Stimulated activated CD4-positive, alpha-beta T cell treated with anti-CD3 and anti-CD28 coated beads, Interleukin-2, amount 100 ng/mL, for 48 hours (primary cell): Measurements from ENCODE around the gene ITGAV.

Source experiments
- DNase-seq, 2 donors: peaks; one replicate each; pipeline ENCODE4 v3.0.0-alpha.2; 2020

ITGAV gene

DNA sequence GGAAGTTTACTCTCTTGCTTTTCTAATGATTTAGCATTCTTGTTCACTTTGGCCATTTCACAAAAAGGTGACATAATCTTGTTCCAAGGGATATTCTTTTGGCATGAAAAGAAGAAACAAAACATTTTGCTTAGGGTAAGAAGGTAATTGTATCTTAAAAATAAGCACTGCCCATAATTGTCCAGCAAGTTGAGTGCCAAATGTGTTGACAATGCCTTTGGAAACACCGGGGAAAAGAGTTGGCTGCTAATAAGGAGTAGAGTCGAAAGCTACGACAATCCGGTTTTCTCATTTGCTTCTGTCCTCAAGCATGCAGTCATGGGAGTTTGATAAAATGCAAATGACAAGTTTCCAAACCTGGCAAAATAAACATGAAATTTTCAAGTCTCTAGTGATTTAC is 27.3 kb downstream of the ITGAV start:
- no peak for DNase-seq

DNA sequence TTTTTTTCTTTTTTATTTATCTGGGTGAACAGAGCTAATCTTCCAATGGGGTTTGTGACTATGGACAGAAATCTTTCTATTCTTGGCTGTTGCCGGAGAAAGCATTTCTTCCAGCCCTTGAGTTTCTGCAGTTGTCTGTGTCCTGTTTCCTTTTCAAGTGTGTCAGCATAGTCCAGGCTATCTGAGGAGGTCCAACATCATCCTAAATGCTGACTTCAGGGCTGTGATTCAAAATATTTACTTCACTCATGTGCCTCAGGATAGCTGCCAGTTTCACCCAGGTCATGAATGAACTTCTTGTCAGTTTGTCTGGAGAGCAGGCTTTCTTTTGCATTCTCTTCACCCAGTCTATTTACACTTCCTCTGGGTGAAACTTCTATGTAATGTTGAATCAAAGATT is 27.9 kb downstream of the ITGAV start:
- DNase-seq = no peak

DNA sequence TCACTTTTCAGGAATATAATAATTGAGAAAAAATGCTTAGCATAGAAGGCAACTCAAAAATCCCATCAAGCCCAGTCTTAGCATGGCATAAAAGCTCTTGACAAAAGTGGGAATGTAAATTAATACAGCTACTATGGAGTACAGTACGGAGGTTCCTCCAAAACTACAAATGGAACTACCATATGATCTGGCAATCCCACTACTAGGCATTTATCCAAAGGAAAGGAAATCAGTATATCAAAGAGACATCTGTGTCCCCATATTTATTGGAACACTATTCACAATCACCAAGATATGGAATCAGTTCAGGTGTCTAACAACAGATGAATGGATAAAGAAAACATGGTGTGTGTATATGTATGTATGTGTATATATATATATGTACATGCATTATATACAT is 28.8 kb downstream of the ITGAV start:
- DNase-seq = no peak

DNA sequence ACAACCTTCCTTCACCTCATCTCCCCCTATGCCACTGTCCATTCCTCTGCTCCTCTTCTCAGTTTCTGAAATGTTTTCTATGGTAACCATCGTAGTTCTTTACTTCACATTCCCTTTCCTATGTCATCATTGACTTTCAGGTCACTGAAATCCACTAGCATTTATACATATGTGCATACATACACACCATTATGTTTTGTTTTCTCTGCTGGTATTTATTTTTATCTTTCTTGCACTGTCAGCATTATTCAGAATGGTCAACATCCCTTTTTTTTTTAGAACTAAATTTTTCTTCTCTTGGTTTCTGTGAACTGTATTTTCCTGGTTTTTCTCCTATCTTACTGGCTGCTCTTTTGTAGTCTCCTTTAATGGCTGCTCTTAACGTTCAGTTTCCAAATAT is 33.2 kb downstream of the ITGAV start:
- no peak for DNase-seq

DNA sequence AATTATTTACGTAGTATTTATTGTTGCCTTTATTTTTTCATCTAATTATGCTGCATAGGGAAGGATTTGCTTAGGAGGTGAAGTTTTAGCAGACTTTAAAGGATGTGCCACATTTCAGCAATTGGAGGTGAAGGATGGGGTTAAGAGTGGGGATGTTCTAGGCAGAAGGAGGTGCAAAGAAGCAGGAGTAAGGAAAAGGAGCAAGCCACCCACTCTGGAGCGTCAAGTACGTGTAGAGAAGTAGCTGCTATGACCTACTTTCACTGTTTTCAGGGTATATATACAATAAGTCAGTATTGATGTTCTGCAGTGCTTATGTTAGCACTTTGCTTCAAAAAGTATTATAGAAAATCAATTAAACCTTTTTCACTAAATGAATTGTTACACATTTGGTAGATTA is 34.4 kb downstream of the ITGAV start:
- no peak for DNase-seq

DNA sequence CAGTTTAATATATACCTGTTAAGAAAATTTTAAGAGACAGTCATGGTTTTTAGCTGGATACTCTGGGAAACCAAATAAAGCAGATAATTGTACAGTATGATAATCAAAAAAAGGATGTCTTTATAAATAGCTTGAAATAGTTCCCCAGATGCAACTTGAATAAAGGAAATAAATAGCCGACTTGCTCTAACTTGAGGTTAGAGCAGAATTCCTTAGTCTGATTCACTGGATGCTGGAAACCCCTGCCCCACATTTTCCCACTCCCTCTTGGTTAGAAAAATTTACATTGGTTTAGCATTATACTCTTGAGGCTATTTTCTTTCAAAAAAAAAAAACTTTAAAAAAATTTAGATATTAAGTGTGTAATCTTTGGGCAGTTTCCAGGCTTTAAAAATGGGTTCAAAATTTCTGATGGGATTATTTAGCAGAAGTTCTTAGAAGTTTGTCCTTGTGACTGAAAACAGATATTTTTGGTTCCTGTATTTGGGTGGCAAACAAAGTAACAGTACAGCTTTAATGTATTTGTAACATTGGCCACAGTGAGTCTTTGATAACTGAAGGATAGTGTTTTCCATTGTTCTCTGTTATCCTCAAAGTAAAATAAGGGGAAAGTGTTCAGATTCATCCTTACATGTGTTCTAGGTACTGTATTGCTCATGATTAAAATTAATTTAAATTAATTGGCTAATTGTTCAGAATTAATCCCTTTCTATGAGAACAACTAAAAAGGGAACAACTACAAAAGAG is 39.6 kb downstream of the ITGAV start:
- no peak for DNase-seq

DNA sequence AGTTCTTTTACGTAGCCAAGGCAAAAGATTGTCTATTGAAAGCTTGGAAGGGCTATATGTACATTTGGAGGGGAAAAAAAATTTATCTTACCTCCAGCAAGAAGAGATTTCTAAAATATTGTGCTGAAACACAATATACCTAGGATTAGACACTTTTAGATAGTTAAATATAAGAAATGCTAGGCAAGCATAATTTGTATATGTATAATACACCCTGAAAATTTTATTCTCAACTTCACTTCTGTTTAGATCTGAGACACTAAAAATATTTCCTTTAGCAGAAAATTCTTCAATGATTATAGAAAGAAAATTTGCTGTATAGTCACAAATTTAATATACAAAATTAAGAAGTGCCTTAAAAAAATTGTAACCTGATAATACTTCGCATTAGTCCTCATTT is 42.6 kb downstream of the ITGAV start:
- DNase-seq = no peak

DNA sequence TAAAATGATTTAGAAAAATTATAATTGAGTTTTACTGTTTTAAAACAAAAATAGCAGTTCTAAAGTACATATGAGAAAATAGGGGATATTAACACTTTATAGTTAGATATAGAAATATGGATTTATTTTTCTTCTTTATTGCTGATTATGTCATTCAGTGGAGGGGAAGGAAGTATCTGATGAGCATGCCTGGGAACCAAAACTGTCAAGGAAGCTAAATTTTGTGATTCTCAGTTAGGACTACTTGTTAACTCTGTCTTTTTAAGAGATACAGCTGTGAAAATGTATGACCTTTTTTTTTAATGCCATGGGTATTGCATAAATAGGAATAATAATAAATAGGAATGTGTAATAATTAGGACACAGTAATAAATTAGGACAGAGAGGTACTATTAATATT is 44.8 kb downstream of the ITGAV start:
- no peak for DNase-seq

DNA sequence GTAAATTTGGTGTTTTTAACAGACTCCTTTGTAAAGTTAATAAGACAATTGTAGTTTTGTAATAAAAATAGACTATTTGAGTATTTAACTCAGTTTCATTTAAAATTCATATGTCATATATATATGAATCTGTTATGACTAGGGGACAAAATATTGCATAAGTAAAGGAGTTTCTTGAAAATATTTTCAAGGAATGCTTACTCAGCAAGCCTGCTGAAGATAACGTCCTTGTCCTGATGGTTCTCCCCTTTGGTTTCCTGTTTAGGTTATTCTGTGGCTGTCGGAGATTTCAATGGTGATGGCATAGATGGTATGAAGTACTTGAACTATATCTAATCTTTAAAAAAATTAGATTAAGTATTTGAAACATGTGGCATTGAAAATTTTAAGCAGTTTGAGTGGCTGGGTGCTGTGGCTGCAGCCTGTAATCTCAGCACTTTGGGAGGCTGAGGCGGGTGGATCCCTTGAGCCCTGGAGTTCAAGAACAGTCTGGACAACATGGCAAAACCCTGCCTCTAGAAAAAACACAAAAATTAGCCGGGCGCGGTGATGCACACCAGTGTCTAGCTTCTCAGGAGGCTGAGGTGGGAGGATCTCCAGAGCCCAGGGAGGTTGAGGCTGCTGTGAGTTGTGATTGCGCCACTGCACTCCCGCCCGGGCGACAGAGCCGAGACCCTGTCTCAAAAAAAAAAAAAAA is 47.1 kb downstream of the ITGAV start:
- DNase-seq = no peak

DNA sequence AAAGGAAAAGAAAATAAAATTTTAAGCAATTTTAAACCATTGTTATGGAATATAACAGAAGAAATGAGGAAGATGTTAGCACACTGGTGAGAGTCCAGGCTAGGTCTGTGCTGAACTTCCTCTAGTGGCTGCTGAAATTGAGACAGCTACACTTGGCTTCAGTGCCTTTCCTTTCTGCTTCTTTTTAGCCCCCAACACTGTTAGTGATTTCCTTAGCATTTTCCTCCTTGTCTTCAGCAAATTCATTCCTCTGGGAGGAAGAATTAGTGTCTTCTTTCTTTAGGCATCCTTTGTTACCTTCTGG is 47.6 kb downstream of the ITGAV start:
- DNase-seq = no peak

DNA sequence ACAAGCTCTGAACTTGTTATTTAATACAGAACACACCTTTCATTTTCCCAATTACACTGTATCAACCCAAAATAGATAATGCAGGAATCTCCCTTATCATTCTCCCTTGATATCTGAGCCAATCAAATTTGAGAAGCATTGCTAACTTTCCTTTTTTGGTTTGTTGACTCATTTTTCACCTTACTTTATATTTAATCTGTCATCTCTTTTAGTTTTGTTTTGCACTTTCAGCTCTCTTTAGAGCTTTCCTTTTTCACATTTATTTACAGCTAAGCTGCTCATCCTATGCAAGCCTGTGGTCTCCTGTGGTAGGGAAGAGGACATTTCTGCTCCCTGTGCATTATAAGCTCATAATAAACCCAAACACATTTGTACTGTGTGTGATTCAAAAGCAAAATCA is 50.1 kb downstream of the ITGAV start:
- DNase-seq = no peak

DNA sequence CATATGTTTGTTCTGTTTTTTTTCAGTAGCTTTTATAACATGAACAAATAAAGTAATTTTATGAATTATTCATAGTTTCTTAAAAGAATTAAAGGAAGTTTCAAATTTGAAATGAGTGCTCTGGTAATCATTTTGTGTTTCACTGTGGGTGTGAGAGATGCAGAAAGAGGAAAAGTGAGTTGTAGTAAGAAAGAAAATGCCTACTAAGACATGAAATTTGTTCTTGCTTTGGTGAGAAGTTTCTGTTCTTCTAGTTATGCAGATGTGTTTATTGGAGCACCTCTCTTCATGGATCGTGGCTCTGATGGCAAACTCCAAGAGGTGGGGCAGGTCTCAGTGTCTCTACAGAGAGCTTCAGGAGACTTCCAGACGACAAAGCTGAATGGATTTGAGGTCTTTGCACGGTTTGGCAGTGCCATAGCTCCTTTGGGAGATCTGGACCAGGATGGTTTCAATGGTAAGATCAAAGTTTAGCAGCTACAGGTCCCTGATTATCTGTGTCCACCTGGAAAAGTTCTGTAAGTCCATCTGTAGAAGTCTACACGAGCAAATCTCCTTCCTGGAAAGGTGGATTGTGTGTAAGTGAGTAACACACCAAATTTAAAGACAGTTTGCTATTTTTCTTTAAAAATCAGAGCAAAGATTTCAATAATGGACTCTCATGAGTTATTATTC is 51.4 kb downstream of the ITGAV start:
- no peak for DNase-seq

DNA sequence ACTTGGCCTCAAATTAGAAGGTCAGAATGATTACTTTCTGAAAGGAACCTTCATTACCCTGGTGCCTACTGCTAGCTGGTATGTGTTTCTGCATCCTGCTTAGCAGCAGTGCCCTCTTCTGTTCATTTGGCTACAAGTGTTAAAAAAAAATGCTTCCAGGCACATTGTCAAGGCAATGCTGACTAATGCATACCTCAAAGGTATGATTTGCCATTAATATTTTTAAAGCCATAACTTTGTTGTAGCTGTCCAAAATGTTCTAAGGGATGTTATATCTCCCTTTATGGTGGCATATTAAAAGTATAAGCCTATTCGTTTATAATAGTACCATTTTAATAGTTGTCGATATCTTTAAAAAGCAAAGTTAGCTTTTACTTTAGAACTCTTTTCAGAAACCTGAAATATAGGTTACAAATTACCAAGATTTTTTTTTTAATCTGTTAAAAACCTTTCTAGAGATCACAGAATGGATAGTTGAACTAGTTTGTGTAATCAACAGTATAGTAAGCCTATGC is 52.0 kb downstream of the ITGAV start:
- no peak for DNase-seq

DNA sequence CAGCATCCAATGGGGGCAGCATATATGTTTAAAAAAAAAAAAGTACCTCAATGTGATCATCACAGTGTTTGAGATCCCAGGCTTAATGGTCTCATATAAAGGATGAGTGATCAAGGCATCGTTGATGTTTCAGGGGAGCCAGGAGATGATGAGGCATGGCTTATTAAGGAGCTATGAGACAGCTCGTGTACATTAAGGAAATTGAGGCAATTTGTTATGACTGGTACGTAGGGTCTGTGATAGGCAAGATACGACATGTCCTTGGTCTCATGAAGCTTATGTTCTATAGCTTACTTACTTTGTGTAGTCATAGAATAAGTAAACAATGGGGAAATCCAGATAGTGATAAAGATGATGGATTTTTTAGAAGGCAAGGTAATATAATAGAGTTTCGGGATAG is 54.9 kb downstream of the ITGAV start:
- DNase-seq = no peak

DNA sequence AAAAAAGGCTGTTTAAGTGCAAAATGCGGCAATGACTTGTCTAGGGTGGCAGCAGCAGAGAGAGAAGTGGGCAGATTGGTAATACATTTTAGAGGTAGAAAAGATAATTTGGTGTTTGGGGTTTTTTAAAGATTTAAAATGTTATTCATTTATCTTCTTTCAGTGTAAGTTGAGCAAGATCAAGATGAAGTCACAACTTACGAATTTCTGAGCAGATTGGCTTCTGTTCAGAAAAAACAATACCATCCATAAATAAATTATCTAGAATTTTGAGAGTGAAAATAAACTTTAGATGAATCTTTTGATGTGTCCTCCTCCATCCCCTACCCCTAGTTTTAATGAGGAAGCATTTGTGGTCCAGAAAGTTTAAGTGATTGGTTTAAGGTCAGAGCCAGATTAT is 56.1 kb downstream of the ITGAV start:
- DNase-seq = no peak

DNA sequence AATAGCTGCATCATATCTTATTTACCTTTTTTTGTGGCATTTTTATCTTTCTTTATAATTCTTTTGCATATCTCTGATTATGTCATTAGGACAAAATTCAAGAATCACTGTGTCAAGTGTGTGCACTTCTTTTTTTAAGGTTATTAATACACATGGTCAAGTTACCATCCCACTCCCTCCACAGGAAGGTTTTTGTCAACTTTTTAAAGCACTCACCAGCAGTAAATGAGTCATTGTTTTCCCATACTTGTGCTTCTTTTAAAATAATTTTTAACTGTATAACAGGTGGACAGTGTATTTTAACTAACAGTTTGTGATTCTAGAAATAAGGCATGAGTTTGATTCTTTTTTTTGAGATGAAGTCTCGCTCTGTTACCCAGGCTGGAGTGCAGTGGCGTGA is 58.3 kb downstream of the ITGAV start:
- DNase-seq = no peak

DNA sequence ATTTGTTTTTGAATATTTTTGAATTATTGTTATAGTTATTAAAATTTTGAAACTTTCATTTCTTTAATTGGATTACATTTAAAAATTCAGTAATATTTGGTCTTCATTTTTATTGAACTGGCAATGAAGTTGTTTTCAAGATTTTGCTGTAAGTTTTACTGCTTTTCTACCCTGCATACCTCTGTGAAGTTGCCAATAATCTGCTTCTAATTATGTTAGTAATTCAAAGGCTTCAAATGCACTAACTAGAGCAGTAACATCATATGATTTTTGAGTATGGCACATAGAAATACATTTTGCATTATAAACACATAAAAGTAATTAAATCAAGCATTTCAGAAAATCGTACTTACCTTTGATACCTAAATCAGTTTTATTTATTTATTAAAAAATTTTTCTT is 63.7 kb downstream of the ITGAV start:
- DNase-seq = no peak

DNA sequence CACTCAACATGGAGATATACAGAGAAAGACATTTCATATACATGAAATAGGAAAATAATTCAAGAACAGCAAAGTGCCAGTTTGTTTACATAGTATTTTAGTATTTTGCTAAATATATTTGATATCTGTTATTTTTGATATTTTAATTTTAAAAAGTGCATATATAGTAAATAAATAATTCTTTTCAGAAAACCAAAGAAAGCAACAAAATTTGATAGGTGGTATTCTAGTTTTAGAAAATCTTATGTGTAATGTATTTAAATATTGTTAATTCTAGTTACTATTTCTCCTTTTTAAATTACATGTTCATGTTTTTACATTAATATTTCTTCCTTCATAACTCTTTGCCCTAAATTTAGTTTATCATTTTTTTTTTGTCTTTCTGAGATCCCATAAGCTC is 69.5 kb downstream of the ITGAV start:
- no peak for DNase-seq

DNA sequence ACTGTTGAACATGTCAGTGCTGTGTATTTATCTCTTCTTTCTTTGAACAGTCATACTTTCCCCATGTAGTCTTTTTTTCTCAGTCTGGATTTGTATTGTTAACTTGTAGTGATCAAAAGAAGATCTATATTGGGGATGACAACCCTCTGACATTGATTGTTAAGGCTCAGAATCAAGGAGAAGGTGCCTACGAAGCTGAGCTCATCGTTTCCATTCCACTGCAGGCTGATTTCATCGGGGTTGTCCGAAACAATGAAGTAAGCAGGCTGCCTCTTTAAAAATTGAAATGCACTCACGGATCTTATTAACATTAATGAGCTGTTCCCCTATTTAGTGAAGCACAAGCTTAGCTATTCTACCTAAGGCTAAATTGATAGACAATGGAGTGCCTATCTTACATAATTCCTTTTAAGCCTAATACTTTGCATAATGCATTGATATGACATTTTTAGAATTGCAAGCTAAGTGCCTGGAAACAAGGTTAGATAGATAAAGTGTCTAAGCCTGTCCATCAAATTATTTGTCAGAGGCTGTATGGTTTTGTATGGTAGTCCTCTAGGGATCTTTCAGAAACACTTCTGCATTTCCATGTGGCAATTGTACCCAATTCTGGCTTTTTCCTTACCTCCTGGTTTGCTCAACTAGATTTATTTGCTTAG is 74.7 kb downstream of the ITGAV start:
- DNase-seq = no peak

DNA sequence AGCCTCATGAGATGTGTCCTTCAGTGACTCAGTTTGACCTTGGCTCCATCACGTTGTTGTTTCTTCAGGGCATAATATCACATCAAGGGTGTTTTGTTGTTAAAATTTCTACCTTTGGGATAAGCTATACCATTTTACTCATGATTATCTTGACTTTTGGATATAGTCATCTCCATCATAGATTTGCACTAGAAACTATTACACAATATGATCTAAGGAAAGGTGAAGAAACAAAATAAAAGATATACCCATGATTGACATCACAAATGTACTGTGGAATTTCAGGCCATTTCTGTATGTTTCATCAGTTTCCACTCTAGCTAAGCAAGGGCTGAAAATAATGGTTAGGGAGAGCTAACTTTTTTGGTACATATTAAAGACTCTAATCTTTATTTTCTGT is 79.3 kb downstream of the ITGAV start:
- DNase-seq = no peak

DNA sequence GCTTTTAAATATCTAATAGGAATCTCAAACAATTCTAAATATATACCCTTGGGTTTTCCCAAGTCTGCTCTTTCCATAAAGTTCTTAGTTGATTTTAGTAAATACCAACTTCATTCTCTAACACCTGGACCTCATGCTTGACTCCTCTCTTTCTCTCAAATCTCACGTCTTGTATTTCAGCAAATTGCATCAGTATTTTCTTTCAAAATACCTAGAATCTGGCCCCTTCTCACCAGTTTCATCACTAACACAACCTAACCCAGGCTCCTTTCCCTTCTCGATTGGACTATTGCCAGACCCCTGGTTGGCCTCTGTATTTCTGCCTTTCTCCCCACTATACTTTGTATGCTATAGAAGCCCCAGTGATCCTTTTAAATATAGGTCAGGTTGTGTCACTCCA is 81.0 kb downstream of the ITGAV start:
- DNase-seq = no peak

DNA sequence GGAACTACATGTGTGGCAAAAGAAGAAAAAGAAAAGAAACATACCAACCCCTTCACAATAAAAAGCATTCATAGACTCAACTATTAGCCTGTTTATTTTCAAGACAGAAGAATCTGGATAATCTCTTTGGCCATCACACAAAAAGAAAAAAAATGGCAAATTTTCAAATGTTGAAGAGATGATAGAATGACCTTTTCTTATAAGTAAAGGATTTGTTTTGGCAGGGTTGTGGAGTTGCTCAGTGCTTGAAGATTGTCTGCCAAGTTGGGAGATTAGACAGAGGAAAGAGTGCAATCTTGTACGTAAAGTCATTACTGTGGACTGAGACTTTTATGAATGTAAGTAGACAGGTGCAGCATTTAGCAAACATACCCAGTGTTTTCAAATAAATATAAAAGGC is 85.5 kb downstream of the ITGAV start:
- DNase-seq = no peak

DNA sequence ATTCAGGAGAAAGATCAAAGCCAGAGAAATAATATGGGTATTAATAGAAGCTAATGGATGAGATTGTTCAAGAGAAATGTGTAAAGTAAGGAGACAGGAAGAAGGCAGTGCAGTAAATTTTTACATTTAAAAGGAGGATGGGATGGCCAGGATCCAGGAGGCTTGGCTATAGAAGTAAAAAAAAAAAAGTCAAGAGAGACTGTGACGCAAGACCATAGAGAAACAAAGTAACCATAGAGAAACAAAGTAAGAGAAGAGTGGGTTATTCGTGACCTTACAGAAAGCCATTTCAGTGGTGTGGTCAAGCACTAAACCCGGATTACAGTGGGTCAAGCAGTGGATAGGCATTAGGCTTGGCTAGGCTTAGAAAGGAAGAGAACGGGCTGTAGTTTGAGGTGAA is 93.5 kb downstream of the ITGAV start:
- DNase-seq = no peak

DNA sequence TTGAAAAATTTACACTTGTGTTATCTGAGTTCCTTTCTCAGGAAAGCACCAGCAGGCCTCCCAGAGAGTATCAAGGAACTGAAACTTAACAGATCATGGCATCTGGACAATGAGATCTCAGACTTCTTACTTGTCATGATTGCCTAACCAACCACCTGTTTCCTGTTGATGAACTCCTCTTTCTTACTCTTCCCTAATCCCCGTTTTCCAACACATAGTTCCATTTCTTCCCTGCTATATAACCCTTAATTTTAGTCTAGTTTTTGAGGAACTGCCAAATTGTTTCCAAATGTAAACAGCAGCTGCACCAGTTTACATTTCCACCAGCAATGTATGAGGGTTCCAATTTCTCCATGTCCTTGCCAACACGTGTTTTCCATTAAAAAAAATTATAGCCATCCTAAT is 98.0 kb downstream of the ITGAV start:
- no peak for DNase-seq
